HPDE6-E6E7 (cell line): ENCODE data around the gene SLC2A14.
A peak's percentile ranks its signal among the peaks of the same experiment; 100 is the strongest.
"Not testable (repeated sequence)": the region's sequence is repeated elsewhere in the genome, so short reads cannot be mapped to it uniquely, and the experiment has no call there.

Source experiments
- DNase-seq: peaks from one replicate; pipeline ENCODE4 v3.0.0; 2011; ENCODE audit warnings: missing footprints; ENCODE audit errors: extremely low spot score

SLC2A14 gene

GRCh38 chr12:7872566-7873319 lies at the start of gene SLC2A14:
SLC2A14 (minus strand) TSS chr12:7872915; CDS start chr12:7869880, 3,035 bp downstream.
- DNase-seq = no peak

- DNase-seq = not testable (repeated sequence)
Observed at GRCh38 chr12:7921181-7921580, 48.5 kb upstream of the SLC2A14 start.

- not testable (repeated sequence) for DNase-seq
Observed at GRCh38 chr12:7918268-7918590, 45.5 kb upstream of the SLC2A14 start.

- DNase-seq = no peak
Observed at GRCh38 chr12:7917392-7918267, 44.9 kb upstream of the SLC2A14 start.

GRCh38 chr12:7916936-7917335 lies 44.2 kb upstream of the SLC2A14 start:
- no peak for DNase-seq

GRCh38 chr12:7915661-7916403 lies 43.1 kb upstream of the SLC2A14 start:
- no peak for DNase-seq

GRCh38 chr12:7910106-7910505 lies 37.4 kb upstream of the SLC2A14 start:
- DNase-seq = not testable (repeated sequence)

GRCh38 chr12:7907009-7907408 lies 34.3 kb upstream of the SLC2A14 start:
- peak; percentile 34 for DNase-seq

GRCh38 chr12:7906303-7906702 lies 33.6 kb upstream of the SLC2A14 start:
- not testable (repeated sequence) for DNase-seq

- DNase-seq = not testable (repeated sequence)
Observed at GRCh38 chr12:7905600-7906125, 32.9 kb upstream of the SLC2A14 start.

GRCh38 chr12:7905071-7905470 lies 32.4 kb upstream of the SLC2A14 start:
- no peak for DNase-seq

- DNase-seq = not testable (repeated sequence)
Observed at GRCh38 chr12:7902416-7902815, 29.7 kb upstream of the SLC2A14 start.

- no peak for DNase-seq
Observed at GRCh38 chr12:7899755-7900154, 27.0 kb upstream of the SLC2A14 start.

- DNase-seq = not testable (repeated sequence)
Observed at GRCh38 chr12:7896726-7897125, 24.0 kb upstream of the SLC2A14 start.

GRCh38 chr12:7892186-7892980 lies 19.7 kb upstream of the SLC2A14 start:
- no peak for DNase-seq

- DNase-seq = no peak
Observed at GRCh38 chr12:7884689-7885088, 12.0 kb upstream of the SLC2A14 start.

- DNase-seq = not testable (repeated sequence)
Observed at GRCh38 chr12:7881736-7882120, 9.0 kb upstream of the SLC2A14 start.

GRCh38 chr12:7880952-7881735 lies 8.4 kb upstream of the SLC2A14 start:
- DNase-seq = not testable (repeated sequence)

- DNase-seq = no peak
Observed at GRCh38 chr12:7879246-7879645, 6.5 kb upstream of the SLC2A14 start.

- no peak for DNase-seq
Observed at GRCh38 chr12:7877420-7877819, 4.7 kb upstream of the SLC2A14 start.
